ENCODE measurements around the gene TRIM63. TPM values are rescaled to one million over a fixed set of nuclear protein-coding genes. Genes with fewer than 3 reads are reported as not detected.

The TRIM63 gene
- total RNA-seq, 1 experiment from 2014 or later = not detected

GRCh38 chr1:26023826-26024225 lies 43.6 kb downstream of the TRIM63 start:
- H3K27me3 ChIP-seq (ENCODE audit: low read length) = no peaks in the 10 kb centered on the region
- H3K4me3 ChIP-seq (ENCODE audit: low read length) = no peak overlapping the region
- no peak overlapping the region for H3K27ac ChIP-seq (ENCODE audit: low read length)

GRCh38 chr1:26023009-26023408 lies 44.4 kb downstream of the TRIM63 start:
- no peaks in the 10 kb centered on the region for H3K27me3 ChIP-seq (ENCODE audit: low read length)
- no peak overlapping the region for H3K4me3 ChIP-seq (ENCODE audit: low read length)
- H3K9me2 ChIP-seq (replicated peaks; ENCODE audit: insufficient read depth, low read length) = no peaks in the 10 kb centered on the region
- no peak for DNase-seq
- no peak overlapping the region for H2AFZ ChIP-seq (ENCODE audit: low read length)
- H3K79me2 ChIP-seq (ENCODE audit: low read length) = no peaks in the 10 kb centered on the region
- no peaks in the 10 kb centered on the region for H4K20me1 ChIP-seq (ENCODE audit: insufficient read depth, low read depth, low read length)
- no peaks in the 10 kb centered on the region for H3K9me3 ChIP-seq (ENCODE audit: low read length)
- H3K4me1 ChIP-seq (ENCODE audit: low read length) = no peaks in the 10 kb centered on the region
- no peak overlapping the region for H3K9ac ChIP-seq (ENCODE audit: low read length)
- H3K36me3 ChIP-seq (ENCODE audit: insufficient read depth, low read length) = no peaks in the 10 kb centered on the region
- H3K4me2 ChIP-seq (ENCODE audit: low read depth, low read length, poor library complexity, severe bottlenecking) = no peak overlapping the region
- no peak overlapping the region for H3K27ac ChIP-seq (ENCODE audit: low read length)

More at GRCh38 chr1:26023826-26024225, 43.6 kb downstream of the TRIM63 start:
- no peaks in the 10 kb centered on the region for H3K9me3 ChIP-seq (ENCODE audit: low read length)
- H3K4me1 ChIP-seq (ENCODE audit: low read length) = no peaks in the 10 kb centered on the region
- no peaks in the 10 kb centered on the region for H3K36me3 ChIP-seq (ENCODE audit: insufficient read depth, low read length)
- no peak for DNase-seq
- no peak overlapping the region for H3K4me2 ChIP-seq (ENCODE audit: low read depth, low read length, poor library complexity, severe bottlenecking)
- no peaks in the 10 kb centered on the region for H3K79me2 ChIP-seq (ENCODE audit: low read length)
- no peaks in the 10 kb centered on the region for H3K9me2 ChIP-seq (replicated peaks; ENCODE audit: insufficient read depth, low read length)
- no peaks in the 10 kb centered on the region for H4K20me1 ChIP-seq (ENCODE audit: insufficient read depth, low read depth, low read length)
- no peak overlapping the region for H2AFZ ChIP-seq (ENCODE audit: low read length)
- no peak overlapping the region for H3K9ac ChIP-seq (ENCODE audit: low read length)

DNA sequence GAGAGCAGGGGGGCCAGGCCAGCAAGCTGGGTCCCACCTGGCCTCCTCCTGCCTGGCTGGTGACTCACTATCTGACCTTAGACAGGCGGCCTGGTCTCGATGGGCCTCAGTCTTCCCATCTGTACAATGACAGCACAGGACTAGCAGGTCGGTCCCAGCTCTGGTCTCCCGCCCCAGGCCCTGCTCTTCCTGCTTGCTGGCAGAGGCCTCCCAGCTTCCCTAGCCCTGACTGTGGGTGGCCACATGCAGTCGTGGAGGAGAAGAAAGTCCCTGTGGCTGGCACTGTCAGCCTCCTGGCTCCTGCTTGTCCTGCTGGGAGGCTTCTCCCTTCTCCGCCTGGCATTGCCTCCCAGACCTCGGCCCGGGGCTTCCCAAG lies 45.0 kb downstream of the TRIM63 start:
- no peak overlapping the region for H2AFZ ChIP-seq (ENCODE audit: low read length)
- H3K36me3 ChIP-seq (ENCODE audit: insufficient read depth, low read length) = no peaks in the 10 kb centered on the region
- H4K20me1 ChIP-seq (ENCODE audit: insufficient read depth, low read depth, low read length) = no peaks in the 10 kb centered on the region
- H3K27me3 ChIP-seq (ENCODE audit: low read length) = no peaks in the 10 kb centered on the region
- no peaks in the 10 kb centered on the region for H3K4me1 ChIP-seq (ENCODE audit: low read length)
- DNase-seq = no peak
- no peak overlapping the region for H3K4me3 ChIP-seq (ENCODE audit: low read length)
- H3K27ac ChIP-seq (ENCODE audit: low read length) = no peak overlapping the region
- no peaks in the 10 kb centered on the region for H3K9me3 ChIP-seq (ENCODE audit: low read length)
- H3K9ac ChIP-seq (ENCODE audit: low read length) = no peak overlapping the region
- H3K4me2 ChIP-seq (ENCODE audit: low read depth, low read length, poor library complexity, severe bottlenecking) = no peak overlapping the region
- no peaks in the 10 kb centered on the region for H3K79me2 ChIP-seq (ENCODE audit: low read length)
- H3K9me2 ChIP-seq (replicated peaks; ENCODE audit: insufficient read depth, low read length) = no peaks in the 10 kb centered on the region

GRCh38 chr1:26021647-26022403 lies 45.6 kb downstream of the TRIM63 start, which contains the start of gene EXTL1:
Gene EXTL1 (plus strand): TSS chr1:26021775. CDS start chr1:26022647, 872 bp downstream.
- no peak within 1 kb of the TSS for H3K4me2 ChIP-seq (ENCODE audit: low read depth, low read length, poor library complexity, severe bottlenecking)
- H3K27ac ChIP-seq (ENCODE audit: low read length) = no peak within 1 kb of the TSS
- H3K27me3 ChIP-seq (ENCODE audit: low read length) = no peaks in the 10 kb centered on the region
- H3K4me1 ChIP-seq (ENCODE audit: low read length) = no peaks in the 10 kb centered on the region
- H2AFZ ChIP-seq (ENCODE audit: low read length) = no peak within 1 kb of the TSS
- H3K9ac ChIP-seq (ENCODE audit: low read length) = no peak within 1 kb of the TSS
- DNase-seq = no peak
- no peaks in the 10 kb centered on the region for H3K9me3 ChIP-seq (ENCODE audit: low read length)
- no peaks in the 10 kb centered on the region for H4K20me1 ChIP-seq (ENCODE audit: insufficient read depth, low read depth, low read length)
- no peaks in the 10 kb centered on the region for H3K36me3 ChIP-seq (ENCODE audit: insufficient read depth, low read length)
- no peaks in the 10 kb centered on the region for H3K79me2 ChIP-seq (ENCODE audit: low read length)
- H3K4me3 ChIP-seq (ENCODE audit: low read length) = no peak within 1 kb of the TSS
- H3K9me2 ChIP-seq (replicated peaks; ENCODE audit: insufficient read depth, low read length) = no peaks in the 10 kb centered on the region

DNA sequence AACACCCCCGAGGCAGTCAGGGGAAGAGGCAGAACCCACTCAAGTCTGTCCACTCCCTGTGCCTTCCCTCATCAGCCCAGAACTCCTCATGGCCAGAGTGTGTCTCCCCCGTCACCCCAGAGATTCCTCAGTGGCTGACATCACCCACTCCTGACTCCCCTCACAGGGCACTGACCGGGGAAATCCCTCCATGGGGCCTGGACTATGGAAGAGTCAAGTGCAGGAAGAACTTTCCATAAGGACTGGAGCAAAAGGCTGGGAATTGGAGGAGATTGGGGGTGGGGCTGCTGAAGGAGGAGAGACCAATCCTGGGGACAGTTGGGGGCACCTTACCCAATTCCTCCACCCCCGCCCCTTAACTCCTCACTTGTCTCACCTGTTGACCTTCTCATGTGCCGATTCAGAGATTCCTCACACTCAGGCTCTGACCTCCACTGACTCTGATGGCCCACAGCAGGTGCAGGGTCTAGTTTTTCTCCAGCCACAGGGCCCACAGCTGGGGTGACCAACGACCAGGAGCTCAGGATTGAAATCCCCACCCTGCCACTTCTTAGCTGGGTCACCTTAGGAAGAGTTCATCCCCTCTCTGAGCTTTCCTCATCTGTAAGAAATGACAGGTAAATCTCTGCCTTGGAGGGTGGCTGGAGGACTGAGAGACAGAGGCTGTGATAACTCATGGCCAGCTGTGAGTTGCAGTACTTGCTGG lies 46.3 kb downstream of the TRIM63 start:
- no peak for DNase-seq
- Histone ChIP-seq H3K4me3 (ENCODE audit: low read length) (no peak overlapping the region), H3K27me3 (ENCODE audit: low read length) (no peaks in the 10 kb centered on the region), H3K36me3 (ENCODE audit: insufficient read depth, low read length) (no peaks in the 10 kb centered on the region), H3K4me1 (ENCODE audit: low read length) (no peaks in the 10 kb centered on the region), H3K9me3 (ENCODE audit: low read length) (no peaks in the 10 kb centered on the region), H3K27ac (ENCODE audit: low read length) (no peak overlapping the region), H3K9ac (ENCODE audit: low read length) (no peak overlapping the region), H3K4me2 (ENCODE audit: low read depth, low read length, poor library complexity, severe bottlenecking) (no peak overlapping the region), H2AFZ (ENCODE audit: low read length) (no peak overlapping the region), H3K9me2 (replicated peaks; ENCODE audit: insufficient read depth, low read length) (no peaks in the 10 kb centered on the region), H4K20me1 (ENCODE audit: insufficient read depth, low read depth, low read length) (no peaks in the 10 kb centered on the region), H3K79me2 (ENCODE audit: low read length) (no peaks in the 10 kb centered on the region)

GRCh38 chr1:26020330-26020768 lies 47.1 kb downstream of the TRIM63 start:
- no peaks in the 10 kb centered on the region for H3K79me2 ChIP-seq (ENCODE audit: low read length)
- H3K27me3 ChIP-seq (ENCODE audit: low read length) = no peaks in the 10 kb centered on the region
- H3K27ac ChIP-seq (ENCODE audit: low read length) = no peak overlapping the region
- H3K4me1 ChIP-seq (ENCODE audit: low read length) = no peaks in the 10 kb centered on the region
- no peaks in the 10 kb centered on the region for H4K20me1 ChIP-seq (ENCODE audit: insufficient read depth, low read depth, low read length)
- no peaks in the 10 kb centered on the region for H3K9me2 ChIP-seq (replicated peaks; ENCODE audit: insufficient read depth, low read length)
- no peak overlapping the region for H3K4me2 ChIP-seq (ENCODE audit: low read depth, low read length, poor library complexity, severe bottlenecking)
- no peaks in the 10 kb centered on the region for H3K36me3 ChIP-seq (ENCODE audit: insufficient read depth, low read length)
- no peak overlapping the region for H3K4me3 ChIP-seq (ENCODE audit: low read length)
- H3K9me3 ChIP-seq (ENCODE audit: low read length) = no peaks in the 10 kb centered on the region
- no peak for DNase-seq
- no peak overlapping the region for H3K9ac ChIP-seq (ENCODE audit: low read length)
- no peak overlapping the region for H2AFZ ChIP-seq (ENCODE audit: low read length)

- DNase-seq = no peak
- H3K4me1 ChIP-seq (ENCODE audit: low read length) = no peaks in the 10 kb centered on the region
- H3K4me3 ChIP-seq (ENCODE audit: low read length) = no peak overlapping the region
- H4K20me1 ChIP-seq (ENCODE audit: insufficient read depth, low read depth, low read length) = no peaks in the 10 kb centered on the region
- H3K79me2 ChIP-seq (ENCODE audit: low read length) = no peaks in the 10 kb centered on the region
- no peak overlapping the region for H3K4me2 ChIP-seq (ENCODE audit: low read depth, low read length, poor library complexity, severe bottlenecking)
- no peak overlapping the region for H2AFZ ChIP-seq (ENCODE audit: low read length)
- no peak overlapping the region for H3K9ac ChIP-seq (ENCODE audit: low read length)
- no peaks in the 10 kb centered on the region for H3K9me3 ChIP-seq (ENCODE audit: low read length)
- no peaks in the 10 kb centered on the region for H3K9me2 ChIP-seq (replicated peaks; ENCODE audit: insufficient read depth, low read length)
- H3K36me3 ChIP-seq (ENCODE audit: insufficient read depth, low read length) = no peaks in the 10 kb centered on the region
- no peaks in the 10 kb centered on the region for H3K27me3 ChIP-seq (ENCODE audit: low read length)
- no peak overlapping the region for H3K27ac ChIP-seq (ENCODE audit: low read length)
Measured at GRCh38 chr1:26019641-26020315, 47.7 kb downstream of the TRIM63 start.

DNA sequence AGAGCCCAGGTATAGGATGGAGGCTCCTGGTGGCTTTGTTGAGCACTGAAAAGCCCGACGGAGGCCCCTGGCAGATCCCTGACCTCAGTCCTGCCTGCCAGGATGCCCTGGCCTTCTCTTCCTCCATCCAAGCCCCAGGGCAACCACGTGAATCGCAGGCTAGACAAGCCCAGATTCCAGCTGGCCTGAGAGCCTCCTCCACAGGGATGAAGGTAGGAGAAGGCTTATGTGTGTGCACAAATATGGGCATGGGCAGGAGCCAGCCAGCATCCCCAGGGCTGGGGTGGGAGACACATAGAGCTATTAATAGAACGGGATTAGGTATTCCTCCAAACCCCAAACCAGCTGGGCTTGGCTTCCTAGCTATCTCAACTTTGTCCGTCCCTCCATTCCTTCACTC lies 49.8 kb downstream of the TRIM63 start:
- no peak for DNase-seq
- Histone ChIP-seq H2AFZ (ENCODE audit: low read length) (no peak overlapping the region), H4K20me1 (ENCODE audit: insufficient read depth, low read depth, low read length) (no peaks in the 10 kb centered on the region)

More for the DNA sequence above, 49.8 kb downstream of the TRIM63 start:
- H3K4me1 ChIP-seq (ENCODE audit: low read length) = no peaks in the 10 kb centered on the region
- no peaks in the 10 kb centered on the region for H3K27me3 ChIP-seq (ENCODE audit: low read length)
- H3K79me2 ChIP-seq (ENCODE audit: low read length) = no peaks in the 10 kb centered on the region
- no peaks in the 10 kb centered on the region for H3K9me2 ChIP-seq (replicated peaks; ENCODE audit: insufficient read depth, low read length)
- no peak overlapping the region for H3K4me3 ChIP-seq (ENCODE audit: low read length)
- no peak overlapping the region for H3K9ac ChIP-seq (ENCODE audit: low read length)
- H3K27ac ChIP-seq (ENCODE audit: low read length) = no peak overlapping the region
- H3K36me3 ChIP-seq (ENCODE audit: insufficient read depth, low read length) = no peaks in the 10 kb centered on the region
- no peak overlapping the region for H3K4me2 ChIP-seq (ENCODE audit: low read depth, low read length, poor library complexity, severe bottlenecking)
- H3K9me3 ChIP-seq (ENCODE audit: low read length) = no peaks in the 10 kb centered on the region
